ENCODE data around the gene TMEM132D. TPM values are rescaled to one million over a fixed set of nuclear protein-coding genes. Genes with fewer than 3 reads are reported as not detected.

The TMEM132D gene
- total RNA-seq, 1 donor from 2014 or later, result not detected

DNA sequence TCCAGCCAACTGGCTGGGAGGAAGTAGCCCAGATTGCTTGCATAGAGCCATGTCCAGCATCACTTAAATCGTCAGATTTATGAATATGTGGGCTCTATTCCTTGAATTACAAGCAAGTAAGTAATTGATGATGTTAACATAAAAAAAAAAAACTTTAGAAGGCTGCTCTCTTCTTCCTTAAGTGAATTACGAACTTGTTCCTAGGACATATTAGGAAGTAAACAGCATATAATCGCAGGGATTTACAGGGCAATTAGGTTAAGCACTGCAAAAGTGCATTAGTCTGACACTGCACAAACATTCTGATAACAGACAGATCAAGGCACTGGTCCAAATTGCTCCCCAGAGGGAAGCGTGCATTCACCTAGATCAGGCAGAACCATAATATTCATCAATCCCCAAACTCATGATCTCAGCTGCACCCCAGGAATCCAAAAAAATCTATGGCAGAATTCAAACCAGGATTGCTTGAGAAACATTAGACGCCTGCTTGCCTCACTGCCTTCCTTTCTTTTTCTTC lies 293.2 kb downstream of the TMEM132D start:
- no peak for FAIRE-seq
- peaks cover 42% of the 10 kb centered on the region for H3K4me1 ChIP-seq (ENCODE audit: insufficient read depth, low read length)

DNA sequence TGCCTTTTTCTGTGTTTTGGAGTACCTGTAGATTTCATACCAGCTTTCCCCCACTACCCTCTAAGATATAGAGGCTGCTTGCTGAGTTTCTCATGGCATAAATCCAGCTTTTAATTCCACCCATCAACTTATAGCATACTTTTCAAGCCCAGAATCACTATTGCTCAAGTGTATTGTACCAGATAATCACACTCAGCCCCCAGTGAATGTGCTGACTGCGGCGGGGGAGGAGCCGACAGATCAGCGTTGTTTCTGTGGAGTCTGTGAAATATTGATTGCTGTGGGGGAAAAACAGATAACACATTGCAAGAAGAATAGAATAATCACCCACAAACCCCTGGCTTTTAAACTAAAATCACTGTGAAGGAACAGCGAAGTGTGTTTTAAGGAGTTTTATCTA lies 296.1 kb downstream of the TMEM132D start:
- peak overlapping the region; percentile 82 for H3K27ac ChIP-seq (ENCODE audit: low read depth, low read length)
- no peaks in the 10 kb centered on the region for H3K27me3 ChIP-seq (ENCODE audit: insufficient read depth, low read length)
- Mint-ChIP-seq H3K36me3 (ENCODE audit: low read depth, unreplicated experiment) (no peaks in the 10 kb centered on the region), H3K27ac (ENCODE audit: unreplicated experiment) (no peak overlapping the region), H3K4me1 (ENCODE audit: low read depth, unreplicated experiment) (no peaks in the 10 kb centered on the region), H3K9me3 (ENCODE audit: unreplicated experiment) (peaks cover 9% of the 10 kb centered on the region), H3K4me3 (ENCODE audit: unreplicated experiment) (no peak overlapping the region), H3K27me3 (ENCODE audit: low read depth, unreplicated experiment) (no peaks in the 10 kb centered on the region)
- H3K4me2 ChIP-seq (ENCODE audit: low read length), result peak overlapping the region; percentile 71
- no peaks in the 10 kb centered on the region for H3K9me3 ChIP-seq (ENCODE audit: insufficient read depth, low read depth, low read length)
- peak overlapping the region; percentile 68 for H3K9ac ChIP-seq (ENCODE audit: low read length)
- no peaks in the 10 kb centered on the region for H4K20me1 ChIP-seq (ENCODE audit: insufficient read depth, low read length)
- peak overlapping the region; percentile 4 for H3K4me3 ChIP-seq (ENCODE audit: insufficient read depth, low read depth, low read length)
- H2AFZ ChIP-seq (ENCODE audit: low read depth, low read length), result no peak overlapping the region
- H3K79me2 ChIP-seq (ENCODE audit: insufficient read depth, low read length), result no peaks in the 10 kb centered on the region
- no peak for TF ChIP-seq EZH2 (IDR thresholded peaks at IDR 0.05; ENCODE audit: insufficient read depth, low read length)
- TF ChIP-seq, protein P1, sequence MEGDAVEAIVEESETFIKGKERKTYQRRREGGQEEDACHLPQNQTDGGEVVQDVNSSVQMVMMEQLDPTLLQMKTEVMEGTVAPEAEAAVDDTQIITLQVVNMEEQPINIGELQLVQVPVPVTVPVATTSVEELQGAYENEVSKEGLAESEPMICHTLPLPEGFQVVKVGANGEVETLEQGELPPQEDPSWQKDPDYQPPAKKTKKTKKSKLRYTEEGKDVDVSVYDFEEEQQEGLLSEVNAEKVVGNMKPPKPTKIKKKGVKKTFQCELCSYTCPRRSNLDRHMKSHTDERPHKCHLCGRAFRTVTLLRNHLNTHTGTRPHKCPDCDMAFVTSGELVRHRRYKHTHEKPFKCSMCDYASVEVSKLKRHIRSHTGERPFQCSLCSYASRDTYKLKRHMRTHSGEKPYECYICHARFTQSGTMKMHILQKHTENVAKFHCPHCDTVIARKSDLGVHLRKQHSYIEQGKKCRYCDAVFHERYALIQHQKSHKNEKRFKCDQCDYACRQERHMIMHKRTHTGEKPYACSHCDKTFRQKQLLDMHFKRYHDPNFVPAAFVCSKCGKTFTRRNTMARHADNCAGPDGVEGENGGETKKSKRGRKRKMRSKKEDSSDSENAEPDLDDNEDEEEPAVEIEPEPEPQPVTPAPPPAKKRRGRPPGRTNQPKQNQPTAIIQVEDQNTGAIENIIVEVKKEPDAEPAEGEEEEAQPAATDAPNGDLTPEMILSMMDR (IDR thresholded peaks at IDR 0.05; ENCODE audit: insufficient read depth, low read depth, low read length), result no peak
- no peaks in the 10 kb centered on the region for H3K36me3 ChIP-seq (ENCODE audit: insufficient read depth, low read length)
- DNase-seq (ENCODE audit: low read depth) (no peak), FAIRE-seq (no peak)
- H3K4me1 ChIP-seq (ENCODE audit: insufficient read depth, low read length), result peaks cover 31% of the 10 kb centered on the region

More for the DNA sequence above, 293.2 kb downstream of the TMEM132D start:
- no peaks in the 10 kb centered on the region for H3K36me3 ChIP-seq (ENCODE audit: insufficient read depth, low read length)
- no peaks in the 10 kb centered on the region for H3K27me3 ChIP-seq (ENCODE audit: insufficient read depth, low read length)
- H3K36me3 Mint-ChIP-seq (ENCODE audit: low read depth, unreplicated experiment), result no peaks in the 10 kb centered on the region
- no peaks in the 10 kb centered on the region for H3K4me1 Mint-ChIP-seq (ENCODE audit: low read depth, unreplicated experiment)
- H3K27ac ChIP-seq (ENCODE audit: low read depth, low read length), result no peak overlapping the region
- H3K4me2 ChIP-seq (ENCODE audit: low read length), result no peak overlapping the region
- H4K20me1 ChIP-seq (ENCODE audit: insufficient read depth, low read length), result no peaks in the 10 kb centered on the region
- H3K27me3 Mint-ChIP-seq (ENCODE audit: low read depth, unreplicated experiment), result no peaks in the 10 kb centered on the region
- no peak overlapping the region for H3K9ac ChIP-seq (ENCODE audit: low read length)
- no peak overlapping the region for H3K4me3 ChIP-seq (ENCODE audit: insufficient read depth, low read depth, low read length)
- no peaks in the 10 kb centered on the region for H3K79me2 ChIP-seq (ENCODE audit: insufficient read depth, low read length)
- H3K9me3 ChIP-seq (ENCODE audit: insufficient read depth, low read depth, low read length), result no peaks in the 10 kb centered on the region
- H3K9me3 Mint-ChIP-seq (ENCODE audit: unreplicated experiment), result peaks cover 12% of the 10 kb centered on the region
- H2AFZ ChIP-seq (ENCODE audit: low read depth, low read length), result no peak overlapping the region
- no peak overlapping the region for H3K4me3 Mint-ChIP-seq (ENCODE audit: unreplicated experiment)
- no peak for DNase-seq (ENCODE audit: low read depth)
- H3K27ac Mint-ChIP-seq (ENCODE audit: unreplicated experiment), result no peak overlapping the region
- TF ChIP-seq, protein P1 (IDR thresholded peaks at IDR 0.05; ENCODE audit: insufficient read depth, low read depth, low read length), result no peak
- no peak for TF ChIP-seq EZH2 (IDR thresholded peaks at IDR 0.05; ENCODE audit: insufficient read depth, low read length)

DNA sequence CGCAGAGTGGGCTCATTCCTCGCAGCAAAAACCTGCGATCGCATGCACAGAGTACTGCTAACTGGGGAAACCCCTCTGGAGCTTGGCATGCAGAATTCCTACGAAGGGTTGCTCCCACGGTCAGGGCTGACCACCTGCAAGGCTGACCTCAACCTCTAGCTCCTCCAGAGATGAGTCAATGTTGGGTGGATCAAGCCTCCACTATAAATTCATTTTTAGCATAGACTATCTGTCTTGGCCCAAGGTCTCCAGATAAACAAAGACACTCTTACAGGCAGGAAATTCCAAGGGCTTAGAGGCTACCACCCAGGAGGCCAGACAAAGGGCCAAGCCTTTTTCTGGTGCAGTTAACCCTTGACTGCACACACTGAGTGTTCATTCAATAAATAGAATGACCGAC lies 296.5 kb downstream of the TMEM132D start:
- Histone ChIP-seq H3K4me3 (ENCODE audit: insufficient read depth, low read depth, low read length) (peak overlapping the region; percentile 4), H3K9ac (ENCODE audit: low read length) (peak overlapping the region; percentile 68), H3K9me3 (ENCODE audit: insufficient read depth, low read depth, low read length) (no peaks in the 10 kb centered on the region), H4K20me1 (ENCODE audit: insufficient read depth, low read length) (no peaks in the 10 kb centered on the region), H3K4me2 (ENCODE audit: low read length) (peak overlapping the region; percentile 71), H3K36me3 (ENCODE audit: insufficient read depth, low read length) (no peaks in the 10 kb centered on the region), H3K27me3 (ENCODE audit: insufficient read depth, low read length) (no peaks in the 10 kb centered on the region), H3K4me1 (ENCODE audit: insufficient read depth, low read length) (peaks cover 31% of the 10 kb centered on the region), H3K27ac (ENCODE audit: low read depth, low read length) (peak overlapping the region; percentile 82), H2AFZ (ENCODE audit: low read depth, low read length) (no peak overlapping the region), H3K79me2 (ENCODE audit: insufficient read depth, low read length) (no peaks in the 10 kb centered on the region)
- Mint-ChIP-seq H3K4me1 (ENCODE audit: low read depth, unreplicated experiment) (no peaks in the 10 kb centered on the region), H3K9me3 (ENCODE audit: unreplicated experiment) (peaks cover 10% of the 10 kb centered on the region), H3K27ac (ENCODE audit: unreplicated experiment) (no peak overlapping the region), H3K36me3 (ENCODE audit: low read depth, unreplicated experiment) (no peaks in the 10 kb centered on the region), H3K4me3 (ENCODE audit: unreplicated experiment) (no peak overlapping the region), H3K27me3 (ENCODE audit: low read depth, unreplicated experiment) (no peaks in the 10 kb centered on the region)
- DNase-seq (ENCODE audit: low read depth), result peak; percentile 91
- peak; percentile 62 for FAIRE-seq
- no peak for TF ChIP-seq EZH2 (IDR thresholded peaks at IDR 0.05; ENCODE audit: insufficient read depth, low read length)
- TF ChIP-seq, protein P1 (IDR thresholded peaks at IDR 0.05; ENCODE audit: insufficient read depth, low read depth, low read length), result no peak

Data from astrocyte (in vitro differentiated cells and primary cell).